Keratinocyte (primary cell): ENCODE data around the gene GALT. TPM values are rescaled to one million over a fixed set of nuclear protein-coding genes. Genes with fewer than 3 reads are reported as not detected.

Source experiments
- DNase-seq: peaks from one replicate; pipeline ENCODE4 v3.0.0-alpha.2; 2011; ENCODE audit warnings: low read depth, missing footprints, low spot score
- FAIRE-seq: peaks from 2 replicates; lab custom pipeline; 2011; peaks lifted over from hg19 to GRCh38; lab: Jason Lieb, UNC
- H2AFZ ChIP-seq: 2 replicates; pipeline ENCODE4 v1.6.0; 2012; ENCODE audit warnings: low read length, control low read depth, inconsistent platforms; ENCODE audit not compliant: control insufficient read depth
- H3K27ac ChIP-seq: 2 replicates; pipeline ENCODE4 v1.5.1; 2011; ENCODE audit warnings: low read length; ENCODE audit not compliant: control insufficient read depth, insufficient read depth
- H3K27me3 ChIP-seq: 3 replicates; pipeline ENCODE4 v1.6.0; 2011; ENCODE audit warnings: low read length; ENCODE audit not compliant: control insufficient read depth, insufficient read depth; ENCODE audit errors: extremely low read depth
- H3K36me3 ChIP-seq, 2 experiments: 2 replicates in 1 of 2; 3 replicates in 1 of 2; pipeline ENCODE4 v1.5.1; 2011; ENCODE audit warnings: low read length in 2 of 2, mild to moderate bottlenecking in 1 of 2; ENCODE audit not compliant: control insufficient read depth in 2 of 2, insufficient read depth in 2 of 2; ENCODE audit errors: extremely low read depth in 1 of 2
- H3K4me1 ChIP-seq: 3 replicates; pipeline ENCODE4 v1.5.1; 2011; ENCODE audit warnings: low read length; ENCODE audit not compliant: control insufficient read depth, insufficient read depth; ENCODE audit errors: extremely low read depth
- H3K4me2 ChIP-seq: 3 replicates; pipeline ENCODE4 v1.6.0; 2011; ENCODE audit warnings: low read depth, low read length; ENCODE audit not compliant: control insufficient read depth, insufficient read depth; ENCODE audit errors: extremely low read depth
- H3K4me3 ChIP-seq, 3 experiments: fragments of 200-600 bp in 1 of 3; sonication (generic) in 1 of 3; 2 replicates in 2 of 3; 3 replicates in 1 of 3; pipeline ENCODE4 v1.5.1; 2011 to 2016; ENCODE audit warnings: low read length in 3 of 3, mild to moderate bottlenecking in 3 of 3, control low read depth in 2 of 3, inconsistent platforms in 1 of 3, low read depth in 1 of 3, mixed read lengths in 1 of 3, mixed run types in 1 of 3, moderate library complexity in 1 of 3; ENCODE audit not compliant: control insufficient read depth in 2 of 3, insufficient read depth in 2 of 3; ENCODE audit errors: extremely low read depth in 1 of 3
- H3K79me2 ChIP-seq: 2 replicates; pipeline ENCODE4 v1.6.0; 2012; ENCODE audit warnings: low read length; ENCODE audit not compliant: control insufficient read depth, insufficient read depth
- H3K9ac ChIP-seq: 3 replicates; pipeline ENCODE4 v1.6.0; 2011; ENCODE audit warnings: low read length; ENCODE audit not compliant: control insufficient read depth, insufficient read depth; ENCODE audit errors: extremely low read depth
- H3K9me1 ChIP-seq: 3 replicates; pipeline ENCODE4 v1.6.0; 2011; ENCODE audit warnings: low read length; ENCODE audit not compliant: control insufficient read depth, insufficient read depth; ENCODE audit errors: extremely low read depth
- H3K9me3 ChIP-seq: 2 replicates; pipeline ENCODE4 v1.5.1; 2012; ENCODE audit warnings: low read depth, low read length; ENCODE audit not compliant: control insufficient read depth
- H4K20me1 ChIP-seq: 3 replicates; pipeline ENCODE4 v1.6.0; 2011; ENCODE audit warnings: low read length; ENCODE audit not compliant: control insufficient read depth, insufficient read depth; ENCODE audit errors: extremely low read depth
- CTCF ChIP-seq, 3 experiments: IDR thresholded peaks in 1 of 3; conservative IDR thresholded peaks in 1 of 3; optimal IDR thresholded peaks in 1 of 3; 2 replicates in 2 of 3; 3 replicates in 1 of 3; pipeline versions ENCODE3 to v1.5.1; 2011; ENCODE audit warnings: low read length in 3 of 3, mild to moderate bottlenecking in 3 of 3, moderate library complexity in 2 of 3, control low read depth in 1 of 3, inconsistent platforms in 1 of 3; ENCODE audit not compliant: insufficient read depth in 2 of 3; ENCODE audit errors: extremely low read depth in 1 of 3
- EZH2 ChIP-seq: IDR thresholded peaks from one replicate; pipeline ENCODE4 v1.6.1; 2012; ENCODE audit warnings: inconsistent platforms, mild to moderate bottlenecking, low read length, moderate library complexity
- dilution Hi-C: fragments of 300-500 bp; cut with MboI; formaldehyde crosslinking; loops from one replicate; pipeline ENCODE4 v1.7.0; 2020; ENCODE audit warnings: low sequenced_read_pairs; ENCODE audit not compliant: extremely low pct_ligation_motif_present
- polyA plus RNA-seq, 5 experiments: library from polyadenylated mRNA; depleted of rRNA in 3 of 5; stranded (reverse) in 3 of 5; stranded (forward) in 1 of 5; unstranded in 1 of 5; fragments of >200 nt; gene quantifications; 1 replicate in 1 of 5; 2 replicates in 3 of 5; 3 replicates in 1 of 5; pipeline versions ENCODE4 v1.2.1 to v1.2.3, GENCODE V29; 2011 to 2012; ENCODE audit warnings: missing spikeins in 2 of 5, low read depth in 1 of 5, low replicate concordance in 1 of 5

Gene GALT
- polyA plus RNA-seq, 1 donor (not counting 4 experiments of a cell fraction or from before 2014, with no cell fraction given): 30.8 TPM

- H3K27me3 ChIP-seq: no peaks in the 10 kb centered on the region
- H3K9me1 ChIP-seq: no peaks in the 10 kb centered on the region
- dilution Hi-C loops: no loop called here
- no peaks in the 10 kb centered on the region for H3K9me3 ChIP-seq
- no peak overlapping the region for H2AFZ ChIP-seq
- peaks cover 13% of the 10 kb centered on the region for H3K79me2 ChIP-seq
- no peak for DNase-seq
- no peaks in the 10 kb centered on the region for H4K20me1 ChIP-seq
- H3K4me1 ChIP-seq: peaks cover 39% of the 10 kb centered on the region
- no peak for TF ChIP-seq EZH2
- TF ChIP-seq CTCF (optimal IDR thresholded peaks at IDR 0.05 in 1 of 3, IDR thresholded peaks at IDR 0.05 in 1 of 3, conservative IDR thresholded peaks at IDR 0.05 in 1 of 3; ENCODE audit: extremely low read depth in 1 of 3, insufficient read depth in 2 of 3, low read length in 3 of 3): no peak
- H3K27ac ChIP-seq: no peak overlapping the region
- H3K4me2 ChIP-seq: peak overlapping the region; percentile 100
- H3K9ac ChIP-seq: no peak overlapping the region
- H3K36me3 ChIP-seq: peaks cover 7 to 13% of the 10 kb centered on the region in 2 experiments
- FAIRE-seq: no peak
- no peak overlapping the region for H3K4me3 ChIP-seq
Measured at GRCh38 chr9:34648673-34649072, 2.2 kb downstream of the GALT start.

GRCh38 chr9:34650816-34651215, 4.3 kb downstream of the GALT start:
- H3K36me3 ChIP-seq: peaks cover 7 to 13% of the 10 kb centered on the region in 2 experiments
- peaks cover 39% of the 10 kb centered on the region for H3K4me1 ChIP-seq
- no peak overlapping the region for H3K4me2 ChIP-seq
- H3K9ac ChIP-seq: no peak overlapping the region
- no peaks in the 10 kb centered on the region for H3K27me3 ChIP-seq
- H2AFZ ChIP-seq: no peak overlapping the region
- no peak overlapping the region for H3K4me3 ChIP-seq
- dilution Hi-C loops: no loop called here
- no peak for DNase-seq
- H3K9me1 ChIP-seq: no peaks in the 10 kb centered on the region
- peaks cover 13% of the 10 kb centered on the region for H3K79me2 ChIP-seq
- H4K20me1 ChIP-seq: no peaks in the 10 kb centered on the region
- TF ChIP-seq CTCF (optimal IDR thresholded peaks at IDR 0.05 in 1 of 3, IDR thresholded peaks at IDR 0.05 in 1 of 3, conservative IDR thresholded peaks at IDR 0.05 in 1 of 3; ENCODE audit: extremely low read depth in 1 of 3, insufficient read depth in 2 of 3, low read length in 3 of 3): no peak
- no peak for TF ChIP-seq EZH2
- no peak for FAIRE-seq
- no peak overlapping the region for H3K27ac ChIP-seq
- H3K9me3 ChIP-seq: no peaks in the 10 kb centered on the region
